Gastroesophageal sphincter (tissue), 4 donors: ENCODE measurements around the gene DSCAML1. TPM values are rescaled to one million over a fixed set of nuclear protein-coding genes. Genes with fewer than 3 reads are reported as not detected.

Experiments used
- ATAC-seq: fragments of 150-250 bp; one replicate; pipeline ENCODE4 v1.9.1; 2016; ENCODE audit warnings: mild to moderate bottlenecking, moderate library complexity
- H3K27ac ChIP-seq, 4 donors: fragments of 200-600 bp; sonication (generic) in 3 of 4; 1 replicate in 3 of 4; 2 replicates in 1 of 4; pipeline ENCODE4 v1.5.1; 2016 to 2019
- H3K27me3 ChIP-seq: fragments of 200-600 bp; sonication (generic); one replicate; pipeline ENCODE4 v1.5.1; 2019
- H3K36me3 ChIP-seq, 2 donors: fragments of 200-600 bp; sonication (generic); one replicate each; pipeline ENCODE4 v1.5.1; 2019; ENCODE audit warnings: control low read depth in 1 of 2
- H3K4me1 ChIP-seq, 3 donors: fragments of 200-600 bp; sonication (generic); 1 replicate in 2 of 3; 2 replicates in 1 of 3; pipeline ENCODE4 v1.5.1; 2016 to 2019; ENCODE audit warnings: control low read depth in 2 of 3
- H3K4me3 ChIP-seq, 2 donors: fragments of 200-600 bp; sonication (generic); one replicate each; pipeline ENCODE4 v1.5.1; 2019; ENCODE audit warnings: mild to moderate bottlenecking in 1 of 2, moderate library complexity in 1 of 2
- H3K9me3 ChIP-seq, 3 donors: fragments of 200-600 bp; sonication (generic); one replicate each; pipeline ENCODE4 v1.5.1; 2017 to 2019; ENCODE audit warnings: control low read depth in 2 of 3
- CTCF ChIP-seq, 4 experiments: fragments of 200-600 bp in 2 of 4; fragments of 450-650 bp in 2 of 4; sonication (generic) in 1 of 4; IDR thresholded peaks; one replicate each; pipeline ENCODE4 v1.5.1; 2017 to 2019; ENCODE audit warnings: antibody characterized with exemption in 4 of 4, mild to moderate bottlenecking in 2 of 4, moderate library complexity in 2 of 4
- EP300 ChIP-seq: sonication (generic); formaldehyde crosslinking; IDR thresholded peaks from one replicate; pipeline ENCODE4 v1.6.1; 2017; ENCODE audit warnings: antibody characterized with exemption, mild to moderate bottlenecking
- POLR2A ChIP-seq, 2 donors: fragments of 450-650 bp; IDR thresholded peaks; one replicate each; pipeline ENCODE4 v1.6.1; 2017; ENCODE audit warnings: antibody characterized with exemption in 2 of 2, mild to moderate bottlenecking in 2 of 2, moderate library complexity in 1 of 2
- POLR2AphosphoS5 ChIP-seq: sonication (generic); formaldehyde crosslinking; IDR thresholded peaks from one replicate; pipeline ENCODE4 v1.6.1; 2017; ENCODE audit warnings: antibody characterized with exemption
- WGBS, 2 donors: methylation state at CpG; one replicate each; pipeline ENCODE4 v1.1.5; 2018; ENCODE audit warnings: low coverage in 1 of 2; 5-methylcytosine and 5-hydroxymethylcytosine counted together
- total RNA-seq, 4 donors: library from RNA; depleted of rRNA; stranded (reverse); fragments of >200 nt; gene quantifications; one replicate each; pipeline ENCODE4 v1.1.0, GENCODE V29; 2016

DSCAML1 gene
- total RNA-seq, 4 donors from 2014 or later = 0.35 to 2.5 (median 0.73) TPM

GRCh38 chr11:117684111-117684510 is 112.9 kb downstream of the DSCAML1 start:
- ATAC-seq = no peak
- 74 to 78% methylated on average over 2 to 3 of the region's 3 CpGs for whole genome bisulfite sequencing, 2 donors

GRCh38 chr11:117681438-117681837 is 115.6 kb downstream of the DSCAML1 start:
- Histone ChIP-seq H3K27ac (no peak overlapping the region), H3K4me3 (no peak overlapping the region), H3K36me3 (no peaks in the 10 kb centered on the region), H3K27me3 (peaks cover 11% of the 10 kb centered on the region), H3K9me3 (no peaks in the 10 kb centered on the region), H3K4me1 (peaks cover 0 to 8% (median 0%) of the 10 kb centered on the region in 3 donors)
- 86 to 88% methylated on average over 1 of the region's 1 CpG for WGBS, 2 donors
- no peak for ATAC-seq
- TF ChIP-seq EP300 (no peak), POLR2A (IDR thresholded peaks at IDR 0.05) (no peak), POLR2AphosphoS5 (no peak), CTCF (IDR thresholded peaks at IDR 0.05) (no peak)

More at GRCh38 chr11:117684111-117684510, 112.9 kb downstream of the DSCAML1 start:
- H3K9me3 ChIP-seq = no peaks in the 10 kb centered on the region
- no peaks in the 10 kb centered on the region for H3K36me3 ChIP-seq
- no peak overlapping the region for H3K4me3 ChIP-seq
- no peak overlapping the region for H3K27ac ChIP-seq
- H3K27me3 ChIP-seq = peaks cover 4% of the 10 kb centered on the region
- H3K4me1 ChIP-seq = peaks cover 0 to 8% (median 0%) of the 10 kb centered on the region in 3 donors
- TF ChIP-seq POLR2AphosphoS5 (no peak), CTCF (IDR thresholded peaks at IDR 0.05) (no peak)

- Histone ChIP-seq H3K4me1 (peaks cover 0 to under 1% (median 0%) of the 10 kb centered on the region in 3 donors), H3K27me3 (peaks cover 13% of the 10 kb centered on the region)
- 83% methylated on average over 2 of the region's 3 CpGs; no CpG with 5 or more reads in 1 of the 2 donors for WGBS, 2 donors
Measured at GRCh38 chr11:117679461-117679860, 117.6 kb downstream of the DSCAML1 start.

GRCh38 chr11:117678658-117679406 is 118.2 kb downstream of the DSCAML1 start:
- ATAC-seq = no peak
- H3K27me3 ChIP-seq = peaks cover 16% of the 10 kb centered on the region
- no peaks in the 10 kb centered on the region for H3K9me3 ChIP-seq
- no peaks in the 10 kb centered on the region for H3K36me3 ChIP-seq
- H3K4me3 ChIP-seq = no peak overlapping the region
- no peak overlapping the region for H3K27ac ChIP-seq
- WGBS, 2 donors = 87 to 100% methylated on average over 3 to 8 of the region's 18 CpGs
- no peaks in the 10 kb centered on the region for H3K4me1 ChIP-seq
- TF ChIP-seq EP300 (no peak), POLR2AphosphoS5 (no peak), CTCF (IDR thresholded peaks at IDR 0.05) (no peak), POLR2A (IDR thresholded peaks at IDR 0.05) (no peak)

More at GRCh38 chr11:117679461-117679860, 117.6 kb downstream of the DSCAML1 start:
- ATAC-seq = no peak
- Histone ChIP-seq H3K9me3 (no peaks in the 10 kb centered on the region), H3K4me3 (no peak overlapping the region), H3K36me3 (no peaks in the 10 kb centered on the region), H3K27ac (no peak overlapping the region)
- TF ChIP-seq POLR2A (IDR thresholded peaks at IDR 0.05) (no peak), POLR2AphosphoS5 (no peak)

- Histone ChIP-seq H3K4me3 (no peak overlapping the region), H3K9me3 (no peaks in the 10 kb centered on the region), H3K27me3 (peaks cover 17% of the 10 kb centered on the region), H3K36me3 (no peaks in the 10 kb centered on the region), H3K4me1 (no peaks in the 10 kb centered on the region), H3K27ac (no peak overlapping the region)
- no peak for ATAC-seq
- no peak for TF ChIP-seq CTCF (IDR thresholded peaks at IDR 0.05)
- no peak for TF ChIP-seq POLR2AphosphoS5
- no peak for TF ChIP-seq POLR2A (IDR thresholded peaks at IDR 0.05)
- TF ChIP-seq EP300 = no peak
- 54% methylated on average over 4 of the region's 12 CpGs; no CpG with 5 or more reads in 1 of the 2 donors for WGBS, 2 donors
Measured at GRCh38 chr11:117677729-117678310, 119.2 kb downstream of the DSCAML1 start.
